B cell (primary cell): ENCODE results near the gene CHFR. TPM values are rescaled to one million over a fixed set of nuclear protein-coding genes. Genes with fewer than 3 reads are reported as not detected.

Experiments
- ATAC-seq: fragments of 200-7000 bp; cut with Tn5 transposase; one replicate; pipeline ENCODE4 v1.10.0; 2021; ENCODE audit warnings: low read depth, mild to moderate bottlenecking, moderate number of reproducible peaks, moderate library complexity
- CTCF ChIA-PET: fragments of 350-600 bp; sonication (Branson Sonifier 250); formaldehyde crosslinking; loops from one replicate; lab custom pipeline; 2021; ENCODE audit warnings: antibody characterized with exemption, inconsistent platforms; lab: Charles Lee
- POLR2A ChIA-PET: fragments of 350-600 bp; sonication (Branson Sonifier 250); formaldehyde crosslinking; loops from one replicate; lab custom pipeline; 2021; ENCODE audit warnings: antibody characterized with exemption; lab: Charles Lee
- DNase-seq: peaks from one replicate; pipeline ENCODE4 v3.0.0; 2013
- H2AFZ ChIP-seq: 2 replicates; pipeline ENCODE4 v1.6.1; 2012; ENCODE audit warnings: mild to moderate bottlenecking, low read depth, low read length; ENCODE audit not compliant: insufficient read depth, poor library complexity, severe bottlenecking
- H3K27ac ChIP-seq, 2 donors: 1 replicate in 1 of 2; 2 replicates in 1 of 2; pipeline ENCODE4 v1.5.1; 2012 to 2013; ENCODE audit warnings: low read length in 2 of 2, mild to moderate bottlenecking in 2 of 2, moderate library complexity in 1 of 2
- H3K27me3 ChIP-seq, 4 experiments: fragments of 200-600 bp in 1 of 4; sonication (generic) in 1 of 4; replicated peaks in 1 of 4; 1 replicate in 2 of 4; 2 replicates in 2 of 4; pipeline versions ENCODE4 v1.6.1 to v1.7.0; 2013 to 2016; ENCODE audit warnings: low read length in 3 of 4, mild to moderate bottlenecking in 2 of 4, mixed read lengths in 1 of 4, moderate library complexity in 1 of 4; ENCODE audit not compliant: insufficient read depth in 4 of 4, control insufficient read depth in 3 of 4; ENCODE audit errors: control extremely low read depth in 1 of 4
- H3K36me3 ChIP-seq, 2 experiments: replicated peaks in 1 of 2; 1 replicate in 1 of 2; 2 replicates in 1 of 2; pipeline versions ENCODE4 v1.6.1 to v1.7.1; 2013; ENCODE audit warnings: low read length in 1 of 2; ENCODE audit not compliant: insufficient read depth in 2 of 2, control insufficient read depth in 1 of 2; ENCODE audit errors: control extremely low read depth in 1 of 2, extremely low read depth in 1 of 2
- H3K4me1 ChIP-seq, 2 donors: fragments of 200-600 bp in 1 of 2; sonication (generic) in 1 of 2; 1 replicate in 1 of 2; 2 replicates in 1 of 2; pipeline versions ENCODE4 v1.5.1 to v1.6.1; 2013 to 2017; ENCODE audit warnings: low read length in 2 of 2; ENCODE audit not compliant: control insufficient read depth in 2 of 2, insufficient read depth in 2 of 2
- H3K4me2 ChIP-seq: replicated peaks from 2 replicates; pipeline ENCODE3; 2012; ENCODE audit warnings: mild to moderate bottlenecking, low read depth, low read length; ENCODE audit not compliant: poor library complexity, severe bottlenecking
- H3K4me3 ChIP-seq, 5 experiments: fragments of 200-600 bp in 1 of 5; sonication (generic) in 1 of 5; 1 replicate in 3 of 5; 2 replicates in 2 of 5; pipeline versions ENCODE4 v1.5.1 to v1.7.0; 2011 to 2016; ENCODE audit warnings: low read length in 4 of 5, mild to moderate bottlenecking in 4 of 5, low read depth in 2 of 5, control low read depth in 1 of 5, moderate library complexity in 1 of 5; ENCODE audit not compliant: insufficient read depth in 1 of 5; ENCODE audit errors: control extremely low read depth in 1 of 5, extremely low read depth in 1 of 5
- H3K79me2 ChIP-seq: fragments of 200-600 bp; sonication (generic); one replicate; pipeline ENCODE4 v1.6.0; 2016; ENCODE audit warnings: low read length; ENCODE audit not compliant: control insufficient read depth, insufficient read depth
- H3K9ac ChIP-seq: fragments of 200-600 bp; sonication (generic); 2 replicates; pipeline ENCODE4 v1.6.1; 2017; ENCODE audit warnings: mild to moderate bottlenecking, low read length, moderate library complexity
- H3K9me3 ChIP-seq, 3 donors: one replicate each; pipeline versions ENCODE4 v1.6.1 to v1.7.1; 2013; ENCODE audit warnings: low read length in 2 of 3; ENCODE audit not compliant: control insufficient read depth in 2 of 3, insufficient read depth in 1 of 3; ENCODE audit errors: control extremely low read depth in 1 of 3
- H4K20me1 ChIP-seq: 2 replicates; pipeline ENCODE4 v1.6.0; 2012; ENCODE audit warnings: mild to moderate bottlenecking, low read length; ENCODE audit not compliant: insufficient read depth, control insufficient read depth, poor library complexity, severe bottlenecking
- H3K27ac Mint-ChIP-seq: one replicate; pipeline ENCODE4 v1.8.0; 2021; ENCODE audit warnings: mixed read lengths
- H3K27me3 Mint-ChIP-seq: one replicate; pipeline ENCODE4 v1.8.0; 2021; ENCODE audit warnings: mixed read lengths
- H3K4me1 Mint-ChIP-seq: one replicate; pipeline ENCODE4 v1.8.0; 2021; ENCODE audit warnings: mixed read lengths
- H3K4me3 Mint-ChIP-seq: one replicate; pipeline ENCODE4 v1.8.0; 2021; ENCODE audit warnings: mixed read lengths
- H3K9me3 Mint-ChIP-seq: one replicate; pipeline ENCODE4 v1.8.0; 2022; ENCODE audit warnings: mixed read lengths; ENCODE audit not compliant: insufficient read depth
- CTCF ChIP-seq: fragments of 200-600 bp; IDR thresholded peaks from one replicate; pipeline ENCODE4 v1.8.0; 2022; ENCODE audit warnings: antibody characterized with exemption, mild to moderate bottlenecking
- EZH2 ChIP-seq: IDR thresholded peaks from 2 replicates; pipeline ENCODE4 v1.6.1; 2012; ENCODE audit warnings: borderline replicate concordance, low read depth, mild to moderate bottlenecking, moderate library complexity, low read length; ENCODE audit not compliant: insufficient read depth, poor library complexity, severe bottlenecking
- WGBS: methylation state at CpG from one replicate; pipeline ENCODE4 v1.1.5; 2013; ENCODE audit warnings: missing lambda C conversion rate; ENCODE audit not compliant: insufficient coverage; 5-methylcytosine and 5-hydroxymethylcytosine counted together
- intact Hi-C: fragments of 100-400 bp; cut with micrococcal nuclease; formaldehyde crosslinking; loops from one replicate; pipeline ENCODE4 v1.10.0; 2022
- polyA plus RNA-seq: library from polyadenylated mRNA; depleted of rRNA; stranded (reverse); fragments of >200 nt; gene quantifications from 2 replicates; pipeline ENCODE4 v1.2.3, GENCODE V29; 2012
- total RNA-seq, 2 donors: library from RNA; stranded (reverse); fragments of 120-200 nt in 1 of 2; gene quantifications; 1 replicate in 1 of 2; 2 replicates in 1 of 2; pipeline versions ENCODE4 v1.2.3 to v1.2.4, GENCODE V29; 2013 to 2022

Gene CHFR
- total and polyA plus RNA-seq, 2 donors (not counting 1 experiment from before 2014, with no cell fraction given): 83.8 to 92.5 TPM

DNA sequence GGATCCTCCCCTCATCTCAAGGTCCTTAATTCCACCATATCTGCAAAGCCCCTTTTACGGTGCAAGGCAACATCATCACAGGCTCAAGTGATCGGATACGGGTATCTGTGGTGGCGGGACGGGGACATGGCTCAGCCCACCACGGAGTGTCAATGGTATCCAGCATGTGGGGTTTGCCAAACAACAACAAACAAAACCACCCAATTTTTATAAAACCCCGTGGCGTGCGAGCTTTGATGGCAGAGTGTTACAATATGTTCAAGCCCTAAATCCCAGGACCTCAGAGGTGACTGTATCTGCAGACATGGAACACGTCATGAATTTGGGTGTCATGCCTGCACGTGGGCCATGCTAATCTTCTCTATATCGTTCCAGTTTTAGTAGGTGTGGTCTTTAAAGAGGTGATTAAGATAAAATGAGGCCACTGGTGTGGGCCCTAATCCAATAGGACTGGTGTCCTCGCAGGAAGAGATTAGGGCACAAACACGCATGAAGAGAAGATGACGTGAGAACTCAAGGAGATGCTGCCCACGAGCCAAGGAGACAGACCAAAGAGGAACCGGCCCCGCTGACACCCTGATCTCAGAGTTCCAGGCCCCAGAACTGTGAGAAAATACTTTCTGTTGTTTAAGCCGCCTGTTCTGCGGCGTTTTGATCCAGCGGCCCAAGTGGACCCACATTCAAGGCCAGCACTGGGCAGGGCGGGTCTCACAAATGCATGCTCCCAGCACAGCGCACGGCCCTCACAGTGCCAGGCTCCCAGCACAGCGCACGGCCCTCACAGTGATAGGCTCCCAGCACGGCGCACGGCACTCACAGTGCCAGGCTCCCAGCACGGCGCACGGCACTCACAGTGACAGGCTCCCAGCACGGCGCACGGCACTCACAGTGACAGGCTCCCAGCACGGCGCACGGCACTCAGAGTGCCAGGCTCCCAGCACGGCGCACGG is 52.1 kb downstream of the CHFR start:
- H3K9ac ChIP-seq: no peak overlapping the region
- no peak overlapping the region for H3K4me3 ChIP-seq
- H3K4me2 ChIP-seq: no peak overlapping the region
- Mint-ChIP-seq H3K4me1 (peaks cover 13% of the 10 kb centered on the region), H3K27me3 (no peaks in the 10 kb centered on the region), H3K27ac (no peak overlapping the region), H3K4me3 (no peak overlapping the region), H3K9me3 (no peaks in the 10 kb centered on the region)
- H3K27me3 ChIP-seq: no peaks in the 10 kb centered on the region
- TF ChIP-seq EZH2 (no peak), CTCF (no peak)
- peaks cover 13% of the 10 kb centered on the region for H4K20me1 ChIP-seq
- peaks cover 0 to 7% (median 0%) of the 10 kb centered on the region in 3 donors for H3K9me3 ChIP-seq
- ChIA-PET CTCF (interaction anchor here (0.6 kb wide), 1 partner anchor 23 kb away, joined by 3 read pairs; no protein-coding TSS in a partner anchor), POLR2A (no interaction called here)
- H3K27ac ChIP-seq: no peak overlapping the region
- peaks cover 0 to 9% of the 10 kb centered on the region in 2 experiments for H3K36me3 ChIP-seq
- WGBS: 91% methylated on average over 35 of the region's 42 CpGs
- ATAC-seq (no peak), DNase-seq (no peak)
- H3K4me1 ChIP-seq: peaks cover 0 to 3% of the 10 kb centered on the region in 2 donors
- H3K79me2 ChIP-seq: peaks cover 13% of the 10 kb centered on the region
- H2AFZ ChIP-seq: no peak overlapping the region
- intact Hi-C loops: no loop called here
